GM10266 (cell line): ENCODE results near the gene GABARAP.

Experiments used
- DNase-seq: peaks from one replicate; pipeline ENCODE4 v3.0.0; 2012; ENCODE audit errors: extremely low spot score
- CTCF ChIP-seq: IDR thresholded peaks from 2 replicates; pipeline ENCODE4 v1.5.1; 2012; ENCODE audit warnings: mild to moderate bottlenecking, low read depth; ENCODE audit not compliant: control insufficient read depth, insufficient read depth; ENCODE audit errors: missing control alignments

GABARAP gene

GRCh38 chr17:7266784-7267183 is 24.5 kb upstream of the GABARAP start:
- DNase-seq, result no peak
- no peak for TF ChIP-seq CTCF

GRCh38 chr17:7263801-7264078 is 21.5 kb upstream of the GABARAP start:
- no peak for DNase-seq
- no peak for TF ChIP-seq CTCF

- no peak for DNase-seq
- no peak for TF ChIP-seq CTCF
Observed at GRCh38 chr17:7262935-7263800, 20.9 kb upstream of the GABARAP start.

- DNase-seq, result no peak
Observed at GRCh38 chr17:7262192-7262934, 20.1 kb upstream of the GABARAP start, which contains the start of gene CLDN7. Gene CLDN7 (minus strand): TSS chr17:7262478. CDS start chr17:7262043, 435 bp downstream.

GRCh38 chr17:7261379-7262191 is 19.3 kb upstream of the GABARAP start:
- TF ChIP-seq CTCF, result no peak
- peak; percentile 73 for DNase-seq

More at GRCh38 chr17:7262192-7262934, 20.1 kb upstream of the GABARAP start, which contains the start of gene CLDN7:
- TF ChIP-seq CTCF, result no peak

- TF ChIP-seq CTCF, result no peak
- peak; percentile 68 for DNase-seq
Observed at GRCh38 chr17:7260651-7261378, 18.6 kb upstream of the GABARAP start.
